HepG2 (cell line): ENCODE measurements around the gene ZDHHC7.

ENCODE experiments used
- ARID2 ChIP-seq: sonication (generic); formaldehyde crosslinking; IDR thresholded peaks from 2 replicates; pipeline ENCODE4 v1.8.1; 2022; ENCODE audit warnings: mild to moderate bottlenecking, missing genetic modification reagents, borderline replicate concordance
- ATF7 ChIP-seq, 2 experiments: fragments of 450-650 bp in 1 of 2; sonication (generic) in 1 of 2; formaldehyde crosslinking in 1 of 2; IDR thresholded peaks; 2 replicates each; pipeline versions ENCODE4 v1.4.0 to v1.6.1; 2016 to 2020; ENCODE audit warnings: antibody characterized with exemption in 1 of 2, mild to moderate bottlenecking in 1 of 2, missing genetic modification reagents in 1 of 2
- DPF2 ChIP-seq: sonication (generic); formaldehyde crosslinking; IDR thresholded peaks from 2 replicates; pipeline ENCODE4 v1.4.0; 2020; ENCODE audit warnings: mild to moderate bottlenecking, low read depth, missing genetic modification reagents, borderline replicate concordance
- FOXK1 ChIP-seq: sonication (generic); formaldehyde crosslinking; IDR thresholded peaks from 2 replicates; pipeline ENCODE4 v1.4.0; 2020; ENCODE audit warnings: low read depth, missing genetic modification reagents, borderline replicate concordance
- GLMP ChIP-seq: sonication (generic); formaldehyde crosslinking; IDR thresholded peaks from 2 replicates; pipeline ENCODE4 v1.9.0; 2021; ENCODE audit warnings: missing genetic modification reagents, mild to moderate bottlenecking, borderline replicate concordance
- MBNL3 ChIP-seq: fragments of 250-450 bp; sonication (Bioruptor Pico); conservative IDR thresholded peaks from 2 replicates; pipeline ENCODE4 v1.8.0; 2022; ENCODE audit warnings: mild to moderate bottlenecking, inconsistent platforms
- MYC ChIP-seq: sonication (generic); formaldehyde crosslinking; IDR thresholded peaks from 2 replicates; pipeline ENCODE4 v1.9.0; 2021; ENCODE audit warnings: missing genetic modification reagents, borderline replicate concordance
- NR2C2 ChIP-seq: sonication (generic); formaldehyde crosslinking; IDR thresholded peaks from 2 replicates; pipeline ENCODE4 v1.4.0; 2020; ENCODE audit warnings: missing genetic modification reagents, mild to moderate bottlenecking, moderate library complexity, borderline replicate concordance
- POLR2A ChIP-seq, 2 experiments: IDR thresholded peaks; 2 replicates each; pipeline ENCODE4 v1.6.1; 2011; ENCODE audit warnings: low read depth in 2 of 2, low read length in 2 of 2, mild to moderate bottlenecking in 1 of 2, moderate library complexity in 1 of 2; ENCODE audit not compliant: insufficient read depth in 1 of 2
- SIN3A ChIP-seq: IDR thresholded peaks from 2 replicates; pipeline ENCODE4 v1.6.1; 2011; ENCODE audit warnings: low read depth, mild to moderate bottlenecking, control low read depth, low read length, borderline replicate concordance
- ZNF572 ChIP-seq: sonication (generic); formaldehyde crosslinking; IDR thresholded peaks from 2 replicates; pipeline ENCODE4 v1.5.1; 2020; ENCODE audit warnings: mild to moderate bottlenecking, missing genetic modification reagents
- TF ChIP-seq, protein P1 (sequence below): sonication (generic); formaldehyde crosslinking; IDR thresholded peaks from 2 replicates; pipeline ENCODE4 v1.5.0; 2020; ENCODE audit warnings: missing genetic modification reagents
- TF ChIP-seq, protein P2 (sequence below): sonication (generic); formaldehyde crosslinking; IDR thresholded peaks from 2 replicates; pipeline ENCODE4 v1.5.0; 2020; ENCODE audit warnings: mild to moderate bottlenecking, missing genetic modification reagents, moderate library complexity

GRCh38 chr16:84928679-84929420 is 82.5 kb downstream of the ZDHHC7 start:
- TF ChIP-seq POLR2A (IDR thresholded peaks at IDR 0.05; ENCODE audit: insufficient read depth in 1 of 2, low read depth in 2 of 2, low read length in 2 of 2) (no peak), ATF7 (IDR thresholded peaks at IDR 0.05) (no peak), ATF7 (CRISPR knock-in tag; IDR thresholded peaks at IDR 0.05) (no peak), SIN3A (no peak), DPF2 (no peak), NR2C2 (no peak), MYC (CRISPR knock-in tag) (no peak), ARID2 (CRISPR knock-in tag) (no peak), ZNF572 (CRISPR knock-in tag) (no peak), GLMP (no peak), FOXK1 (CRISPR knock-in tag) (no peak), MBNL3 (CRISPR knock-in tag) (no peak)
- TF ChIP-seq, protein P1, sequence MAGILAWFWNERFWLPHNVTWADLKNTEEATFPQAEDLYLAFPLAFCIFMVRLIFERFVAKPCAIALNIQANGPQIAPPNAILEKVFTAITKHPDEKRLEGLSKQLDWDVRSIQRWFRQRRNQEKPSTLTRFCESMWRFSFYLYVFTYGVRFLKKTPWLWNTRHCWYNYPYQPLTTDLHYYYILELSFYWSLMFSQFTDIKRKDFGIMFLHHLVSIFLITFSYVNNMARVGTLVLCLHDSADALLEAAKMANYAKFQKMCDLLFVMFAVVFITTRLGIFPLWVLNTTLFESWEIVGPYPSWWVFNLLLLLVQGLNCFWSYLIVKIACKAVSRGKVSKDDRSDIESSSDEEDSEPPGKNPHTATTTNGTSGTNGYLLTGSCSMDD (CRISPR knock-in tag), result no peak
- TF ChIP-seq, protein P2, sequence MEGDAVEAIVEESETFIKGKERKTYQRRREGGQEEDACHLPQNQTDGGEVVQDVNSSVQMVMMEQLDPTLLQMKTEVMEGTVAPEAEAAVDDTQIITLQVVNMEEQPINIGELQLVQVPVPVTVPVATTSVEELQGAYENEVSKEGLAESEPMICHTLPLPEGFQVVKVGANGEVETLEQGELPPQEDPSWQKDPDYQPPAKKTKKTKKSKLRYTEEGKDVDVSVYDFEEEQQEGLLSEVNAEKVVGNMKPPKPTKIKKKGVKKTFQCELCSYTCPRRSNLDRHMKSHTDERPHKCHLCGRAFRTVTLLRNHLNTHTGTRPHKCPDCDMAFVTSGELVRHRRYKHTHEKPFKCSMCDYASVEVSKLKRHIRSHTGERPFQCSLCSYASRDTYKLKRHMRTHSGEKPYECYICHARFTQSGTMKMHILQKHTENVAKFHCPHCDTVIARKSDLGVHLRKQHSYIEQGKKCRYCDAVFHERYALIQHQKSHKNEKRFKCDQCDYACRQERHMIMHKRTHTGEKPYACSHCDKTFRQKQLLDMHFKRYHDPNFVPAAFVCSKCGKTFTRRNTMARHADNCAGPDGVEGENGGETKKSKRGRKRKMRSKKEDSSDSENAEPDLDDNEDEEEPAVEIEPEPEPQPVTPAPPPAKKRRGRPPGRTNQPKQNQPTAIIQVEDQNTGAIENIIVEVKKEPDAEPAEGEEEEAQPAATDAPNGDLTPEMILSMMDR, result no peak
